Muscle of arm (tissue), 12 donors: Measurements from ENCODE around the gene AKT2. TPM values are rescaled to one million over a fixed set of nuclear protein-coding genes. Genes with fewer than 3 reads are reported as not detected.

Experiments used
- DNase-seq: peaks from one replicate; pipeline ENCODE4 v3.0.0-alpha.2; 2013
- polyA plus RNA-seq, 12 donors: library from polyadenylated mRNA; unstranded; fragments of 120-200 nt; gene quantifications; one replicate each; pipeline ENCODE4 v1.2.1, GENCODE V29; 2013; ENCODE audit not compliant: insufficient read length in 12 of 12

The AKT2 gene
- polyA plus RNA-seq, 12 donors, result 138 to 738 (median 184) TPM

DNA sequence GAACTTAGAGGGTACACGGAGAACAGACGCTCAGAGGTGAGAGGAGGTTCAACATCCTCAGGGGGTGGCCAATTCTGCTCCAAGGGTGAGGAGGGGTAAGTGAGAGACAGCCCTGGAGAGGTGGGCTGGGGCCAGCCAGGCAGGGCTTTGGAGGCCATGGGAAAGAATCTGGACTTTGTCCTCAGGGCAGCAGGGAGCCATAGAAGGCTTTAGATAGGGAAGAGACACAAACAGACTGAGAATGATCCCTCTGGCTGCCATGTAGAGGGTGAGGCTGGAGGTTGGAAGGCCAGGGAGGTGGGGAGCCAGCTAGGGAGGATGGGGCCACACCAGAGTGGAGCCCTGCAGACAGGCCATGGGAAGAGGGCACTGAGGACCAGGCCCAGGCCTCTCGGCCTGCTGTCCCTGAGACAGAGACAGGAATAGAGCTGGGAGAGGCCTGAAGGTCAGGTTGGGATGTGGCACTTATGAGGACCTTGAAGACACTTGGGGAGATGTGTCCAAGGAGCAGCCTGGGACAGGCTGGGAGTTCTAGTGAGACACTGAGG, 29.5 kb downstream of the AKT2 start:
- DNase-seq, result no peak

DNA sequence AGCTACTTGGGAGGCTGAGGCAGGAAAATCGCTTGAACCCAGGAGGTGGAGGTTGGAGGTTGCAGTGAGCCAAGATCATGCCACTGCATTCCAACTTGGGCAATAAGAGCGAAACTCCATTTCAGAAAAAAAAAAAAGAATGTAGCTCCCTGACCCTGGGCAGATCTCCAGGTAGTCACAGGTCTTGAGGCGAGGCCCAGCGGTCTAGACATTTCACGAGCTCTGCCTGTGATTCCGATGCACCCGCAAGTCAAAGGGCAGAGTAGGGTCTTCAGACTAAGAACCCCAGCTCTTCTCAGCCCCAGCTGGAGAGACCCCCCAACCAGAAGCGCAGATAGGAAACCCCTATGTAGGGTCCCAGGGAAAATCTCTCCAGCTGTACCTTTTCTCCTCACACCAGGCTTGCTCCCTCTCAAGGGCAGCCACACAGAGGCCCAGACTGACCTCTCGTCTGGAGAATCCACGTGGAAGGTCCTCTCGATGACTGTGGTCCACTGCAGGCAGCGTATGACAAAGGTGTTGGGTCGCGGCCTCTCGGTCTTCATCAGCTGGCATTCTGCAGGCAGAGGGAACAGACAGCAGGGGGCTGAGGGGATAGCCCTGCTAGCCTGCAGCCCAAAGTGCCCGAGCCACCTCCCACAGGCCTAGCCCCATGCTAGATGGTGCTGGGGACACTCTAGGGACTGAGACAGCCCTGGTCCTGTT, 30.3 kb downstream of the AKT2 start:
- DNase-seq, result no peak

DNA sequence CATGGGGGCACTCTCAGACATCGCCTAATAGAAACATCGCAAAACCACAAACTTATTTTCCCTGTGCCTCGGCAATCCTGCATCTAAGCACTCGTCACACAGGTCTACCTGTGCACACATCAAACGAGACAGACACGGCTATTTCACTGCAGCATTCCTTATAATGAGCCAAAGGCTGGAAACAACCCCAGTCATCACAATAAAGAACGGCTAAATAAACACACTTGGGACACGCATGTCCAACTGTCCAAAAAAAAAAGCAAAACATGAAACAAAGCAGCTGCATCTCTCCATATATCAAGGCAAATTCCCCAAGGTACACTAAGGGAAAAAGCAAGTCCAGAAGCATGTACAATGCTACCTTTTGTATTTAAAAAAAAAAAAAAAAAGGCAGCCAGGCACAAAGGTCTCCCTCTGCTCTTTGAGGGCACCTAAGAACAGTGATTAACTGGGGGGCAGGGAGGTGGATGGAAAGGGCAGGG, 31.5 kb downstream of the AKT2 start:
- DNase-seq, result no peak

DNA sequence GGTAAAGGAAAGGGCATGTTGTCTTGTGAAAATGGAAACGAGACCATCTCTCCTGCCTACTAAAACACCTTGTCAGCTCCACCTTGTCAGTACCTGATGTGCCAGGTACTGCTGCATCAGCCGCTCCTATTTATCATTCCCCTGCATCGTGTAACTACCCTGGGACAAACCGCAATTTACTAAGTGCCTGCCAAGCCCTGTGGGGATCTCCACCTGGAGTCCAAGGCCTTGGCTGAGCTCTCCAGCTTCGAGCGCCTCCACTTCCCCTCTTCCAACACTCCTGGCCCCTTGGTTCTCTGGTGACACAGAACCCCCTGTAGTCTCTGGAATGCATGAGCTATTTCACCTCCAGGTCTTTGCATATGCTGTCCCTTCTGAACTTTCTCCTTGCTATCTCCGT, 32.8 kb downstream of the AKT2 start:
- DNase-seq, result no peak

DNA sequence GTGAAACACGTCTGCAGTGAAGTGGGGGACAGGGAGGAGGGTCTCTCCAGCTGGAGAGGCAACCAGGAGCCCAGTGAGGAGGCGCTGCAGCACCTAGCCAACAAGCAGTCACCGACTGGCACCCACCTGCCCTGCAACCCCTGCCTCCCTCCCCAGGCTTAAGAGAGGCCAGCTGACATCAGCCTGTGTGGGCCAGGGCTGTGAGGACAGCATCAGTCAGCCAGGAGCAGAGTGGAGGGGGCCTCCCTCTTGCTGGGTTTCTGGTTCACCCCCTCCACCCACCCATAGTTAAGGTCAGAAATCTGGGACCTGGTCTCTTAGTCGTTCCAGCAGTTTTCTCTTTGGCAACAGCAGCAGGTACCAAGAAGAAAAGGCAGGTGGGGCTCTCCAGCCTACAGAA, 33.2 kb downstream of the AKT2 start:
- no peak for DNase-seq

DNA sequence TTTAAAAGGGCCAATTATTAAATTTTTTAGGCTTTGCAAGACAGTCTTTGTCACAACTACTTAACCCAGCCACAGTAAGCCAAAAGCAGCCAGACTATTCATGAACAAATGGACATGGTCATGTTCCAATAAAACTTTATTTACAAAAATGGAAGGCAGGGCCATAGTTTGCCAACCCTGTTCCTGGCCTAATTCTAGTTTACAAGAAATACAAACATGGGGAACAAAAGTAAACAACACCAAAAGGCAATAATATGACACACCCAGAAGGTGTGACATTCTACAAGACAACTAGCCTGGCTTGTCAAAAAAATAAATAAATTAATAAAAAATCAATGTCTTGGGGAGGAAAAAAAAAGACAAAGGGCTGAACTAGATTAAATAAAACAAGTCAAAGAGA, 33.9 kb downstream of the AKT2 start:
- no peak for DNase-seq

DNA sequence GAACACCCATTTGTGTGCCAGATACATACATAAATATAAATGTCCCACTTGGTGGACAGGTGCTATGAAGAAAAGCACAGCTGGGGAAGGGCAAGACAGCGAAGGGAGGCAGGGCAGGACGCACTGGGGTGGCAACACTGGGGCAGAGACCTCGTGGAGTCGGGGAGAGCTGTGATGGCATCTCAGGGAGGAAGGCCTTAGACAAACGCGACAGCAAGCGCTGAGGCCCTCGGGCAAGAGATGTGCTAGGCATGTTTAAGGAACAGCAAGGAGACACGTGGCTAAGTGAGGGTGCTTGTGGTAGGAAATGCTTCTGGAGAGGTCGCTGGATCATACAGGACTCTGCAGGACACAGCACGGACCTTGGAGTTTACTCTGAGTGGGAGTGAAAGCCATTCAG, 35.4 kb downstream of the AKT2 start:
- no peak for DNase-seq

DNA sequence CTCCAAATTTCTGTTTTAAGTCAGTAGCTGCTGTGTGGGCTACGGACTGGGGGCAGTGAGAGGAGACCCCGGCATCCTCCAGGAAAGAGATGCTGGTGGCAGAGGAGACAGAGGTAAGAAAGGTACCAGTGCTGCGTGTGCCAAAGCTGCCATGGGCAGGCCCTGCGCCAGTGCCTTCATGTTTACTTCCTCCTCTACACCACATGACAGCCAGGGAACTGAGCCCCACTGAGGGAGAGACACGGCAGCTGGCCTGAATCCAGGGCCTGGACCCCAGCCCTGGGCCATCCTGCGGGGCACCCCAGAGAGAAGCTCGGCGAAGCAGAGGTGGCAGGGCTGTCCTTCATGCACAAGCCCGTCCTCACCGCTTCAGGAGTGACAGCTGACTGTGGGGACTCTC, 35.9 kb downstream of the AKT2 start:
- DNase-seq, result no peak

DNA sequence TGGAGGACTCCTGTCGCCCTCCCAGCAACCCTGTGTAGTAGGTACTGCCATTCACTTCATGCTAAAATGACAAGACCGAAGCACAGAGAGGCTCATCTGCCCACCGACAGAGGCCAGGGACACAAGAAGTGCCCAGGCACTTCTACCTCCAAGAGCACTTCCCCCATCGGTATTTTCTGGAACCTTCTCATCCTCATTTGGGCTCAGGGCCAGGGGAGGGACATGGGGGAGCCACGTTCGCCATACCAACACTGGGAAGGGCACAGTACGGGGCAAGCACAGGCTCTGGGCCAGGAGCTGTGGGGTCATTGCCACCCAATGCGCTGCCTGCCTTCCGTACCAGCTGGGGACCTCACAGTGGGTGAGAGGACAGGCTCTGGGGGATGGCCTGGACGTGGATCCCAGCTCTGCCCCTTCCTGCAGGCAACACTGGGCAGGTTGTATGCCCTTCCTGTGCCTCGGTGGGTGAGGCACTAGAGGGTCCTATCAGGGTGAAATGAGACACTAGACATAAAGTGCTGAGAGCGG, 37.3 kb downstream of the AKT2 start:
- no peak for DNase-seq

DNA sequence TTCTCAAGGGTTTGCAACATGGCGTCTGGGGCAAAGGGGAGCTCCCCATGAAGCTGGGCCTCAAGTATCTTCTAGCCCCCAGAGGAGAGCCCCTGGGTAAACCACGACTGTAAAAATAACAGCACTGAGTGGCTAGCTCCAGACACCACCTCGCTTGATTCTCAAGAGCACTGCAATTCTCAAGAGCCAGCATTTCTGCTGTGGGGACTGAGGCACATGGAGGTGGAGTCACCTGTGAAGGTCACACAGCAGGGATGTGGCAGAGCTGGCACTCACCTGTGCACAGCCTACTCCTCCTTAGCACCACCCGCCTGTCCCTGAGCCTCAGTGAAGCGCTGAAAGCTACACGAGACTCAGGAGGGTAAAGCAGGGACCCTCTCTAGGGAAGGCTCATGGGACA, 38.0 kb downstream of the AKT2 start:
- no peak for DNase-seq

DNA sequence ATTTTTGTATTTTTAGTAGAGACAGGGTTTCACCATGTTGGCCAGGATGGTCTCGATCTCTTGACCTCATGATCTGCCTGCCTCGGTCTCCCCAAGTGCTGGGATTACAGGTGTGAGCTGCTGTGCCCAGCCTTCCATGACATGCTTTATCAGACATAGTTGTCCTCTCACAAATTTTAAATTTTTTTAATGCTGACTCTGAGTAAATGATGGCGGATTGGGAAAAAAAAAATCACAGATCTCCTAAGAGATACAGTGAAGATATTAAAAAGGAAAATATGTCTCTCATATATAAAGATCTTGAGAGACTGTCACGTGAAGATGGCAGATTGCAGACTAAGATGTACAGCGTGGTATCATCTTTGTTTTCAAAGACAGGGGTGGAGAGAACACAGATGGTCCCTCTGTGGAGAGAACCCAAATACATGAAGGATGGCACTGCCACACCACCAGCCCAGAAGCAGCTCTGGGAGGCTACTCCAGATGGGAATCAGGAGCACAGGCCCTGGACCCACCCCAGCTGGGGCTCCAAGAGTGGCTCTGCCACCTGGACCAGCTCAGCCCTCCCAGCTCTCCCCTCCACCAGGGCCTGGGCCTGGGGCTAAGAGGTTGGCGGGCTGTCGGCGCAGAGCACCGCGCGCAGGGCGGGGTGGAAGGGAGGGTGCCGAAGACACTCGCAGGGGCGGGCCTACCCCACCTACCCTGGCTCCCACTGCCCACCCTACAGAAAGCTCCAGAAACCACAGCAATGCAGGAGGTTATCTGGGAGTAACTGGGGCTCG, 38.7 kb downstream of the AKT2 start:
- DNase-seq, result no peak

DNA sequence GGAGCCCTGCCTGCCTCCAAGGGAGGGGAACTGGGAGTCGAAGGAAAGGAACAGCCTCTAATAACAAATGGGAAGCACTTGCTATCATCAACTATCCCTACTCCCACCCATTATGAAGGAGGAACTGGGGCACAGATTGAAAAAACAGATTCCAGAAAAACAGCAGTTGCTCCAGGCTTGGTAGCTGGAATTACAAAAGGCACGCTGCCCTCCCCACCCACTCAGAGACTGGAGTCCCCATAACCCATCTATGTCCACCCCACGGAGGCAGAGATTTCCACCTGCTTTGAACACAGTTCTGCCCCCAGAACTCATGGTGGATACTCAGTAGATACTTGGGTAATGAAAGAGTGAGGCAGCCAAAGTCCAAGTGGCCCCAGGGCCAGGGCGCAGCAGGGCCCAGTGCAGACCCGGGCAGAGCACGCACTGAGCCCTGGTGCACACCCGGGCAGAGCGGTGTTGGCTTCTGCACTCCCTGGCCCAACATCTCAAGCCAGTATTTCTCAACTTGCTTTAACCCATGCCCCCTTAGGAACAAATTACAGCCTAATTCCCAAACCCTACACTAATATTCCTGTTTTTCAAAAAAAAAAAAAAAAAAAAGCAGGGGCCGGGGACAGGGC, 39.5 kb downstream of the AKT2 start:
- DNase-seq, result no peak

DNA sequence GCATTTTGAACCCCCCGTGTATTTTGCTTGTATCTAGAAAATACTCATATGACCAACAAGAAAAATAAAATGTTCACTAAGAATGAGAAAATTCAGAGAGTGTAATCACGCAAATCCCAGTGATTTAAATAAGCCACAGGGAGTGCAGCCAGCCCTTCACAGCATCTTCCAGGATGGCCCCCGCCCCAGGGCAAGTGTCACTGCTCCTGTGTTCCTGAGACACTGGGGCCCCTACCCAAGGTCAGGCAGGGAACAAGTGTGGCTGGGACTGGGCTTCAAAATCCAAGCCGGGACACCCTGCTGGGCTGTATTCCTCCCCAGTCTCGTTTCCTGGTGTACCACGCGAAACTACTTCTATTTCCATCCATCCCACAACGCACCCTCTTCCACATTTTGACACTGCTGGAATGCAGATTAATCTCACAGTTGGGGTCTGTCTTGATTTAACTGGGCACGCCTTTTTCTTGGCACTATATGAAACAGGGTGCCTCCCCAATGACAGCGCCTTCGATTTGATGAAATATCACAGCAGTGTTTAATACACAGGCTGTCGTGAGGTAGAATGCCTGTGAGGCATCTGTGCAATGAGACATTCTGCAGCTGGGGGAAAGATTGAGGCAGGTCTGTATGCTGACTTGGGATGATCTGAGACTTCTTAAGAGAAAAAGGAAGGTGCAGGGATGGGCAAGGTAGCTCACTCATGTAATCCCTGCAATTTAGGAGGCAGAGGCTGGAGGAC, 40.4 kb downstream of the AKT2 start:
- no peak for DNase-seq

DNA sequence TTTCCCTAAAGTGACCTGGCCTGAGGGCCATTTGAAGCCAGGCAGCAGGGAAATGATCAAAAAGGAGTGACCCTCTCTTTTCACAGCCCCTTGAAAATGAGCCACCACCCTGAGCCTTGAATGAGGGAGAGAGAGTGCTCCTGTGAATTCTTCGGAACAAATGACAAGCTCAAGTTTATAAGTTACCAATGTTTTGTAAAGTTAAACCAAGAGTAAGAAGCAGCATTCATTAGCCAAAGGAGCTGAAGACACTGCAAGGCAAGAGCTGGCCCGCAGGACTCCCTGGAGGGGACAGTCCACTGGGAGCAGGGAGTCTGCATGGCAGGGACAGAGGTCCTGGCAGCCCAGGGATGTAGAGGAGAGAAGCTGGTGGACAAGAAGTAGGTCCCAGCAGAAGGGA, 42.0 kb downstream of the AKT2 start:
- no peak for DNase-seq

DNA sequence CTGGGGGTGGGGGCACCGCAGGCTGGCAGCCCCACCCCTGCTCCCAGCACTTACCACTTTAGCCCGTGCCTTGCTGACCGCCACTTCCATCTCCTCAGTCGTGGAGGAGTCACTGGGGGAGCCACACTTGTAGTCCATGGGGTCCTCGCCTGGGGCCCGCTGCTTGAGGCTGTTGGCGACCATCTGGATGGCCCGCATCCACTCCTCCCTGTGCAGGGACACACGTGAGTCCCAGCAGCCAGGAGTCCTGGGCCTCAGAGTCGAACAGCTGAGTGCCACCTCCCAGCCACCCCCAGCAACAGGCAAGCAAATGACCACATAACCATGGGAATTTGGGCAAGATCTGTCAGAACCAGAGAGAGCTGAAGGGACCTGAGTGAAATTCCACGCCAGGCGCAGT, 42.7 kb downstream of the AKT2 start:
- no peak for DNase-seq

DNA sequence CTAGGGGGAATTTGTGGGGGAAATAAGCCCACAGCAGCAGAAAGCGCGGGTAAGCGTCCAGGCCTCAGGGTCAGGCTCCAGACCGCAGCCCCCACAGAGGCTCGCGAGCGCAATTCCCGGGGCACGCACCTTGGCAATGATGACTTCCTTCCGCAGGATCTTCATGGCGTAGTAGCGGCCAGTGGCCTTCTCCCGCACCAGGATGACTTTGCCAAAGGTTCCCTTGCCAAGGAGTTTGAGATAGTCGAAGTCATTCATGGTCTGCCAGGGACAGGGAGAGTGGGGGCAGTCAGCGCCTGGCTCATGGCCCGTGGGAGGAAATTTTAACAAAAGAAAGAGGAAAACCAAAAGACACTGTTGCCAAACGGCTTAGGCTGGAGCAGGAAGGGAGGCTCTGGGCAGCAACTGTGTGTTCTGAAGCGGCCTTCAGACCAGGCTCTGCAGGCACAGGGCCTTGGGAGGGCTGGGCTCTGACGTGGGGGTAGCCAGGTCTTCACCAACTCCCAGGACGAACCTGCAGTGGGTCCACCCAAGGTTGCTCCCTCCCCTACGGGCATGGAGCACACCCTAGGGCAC, 43.2 kb downstream of the AKT2 start:
- peak; percentile 41 for DNase-seq

DNA sequence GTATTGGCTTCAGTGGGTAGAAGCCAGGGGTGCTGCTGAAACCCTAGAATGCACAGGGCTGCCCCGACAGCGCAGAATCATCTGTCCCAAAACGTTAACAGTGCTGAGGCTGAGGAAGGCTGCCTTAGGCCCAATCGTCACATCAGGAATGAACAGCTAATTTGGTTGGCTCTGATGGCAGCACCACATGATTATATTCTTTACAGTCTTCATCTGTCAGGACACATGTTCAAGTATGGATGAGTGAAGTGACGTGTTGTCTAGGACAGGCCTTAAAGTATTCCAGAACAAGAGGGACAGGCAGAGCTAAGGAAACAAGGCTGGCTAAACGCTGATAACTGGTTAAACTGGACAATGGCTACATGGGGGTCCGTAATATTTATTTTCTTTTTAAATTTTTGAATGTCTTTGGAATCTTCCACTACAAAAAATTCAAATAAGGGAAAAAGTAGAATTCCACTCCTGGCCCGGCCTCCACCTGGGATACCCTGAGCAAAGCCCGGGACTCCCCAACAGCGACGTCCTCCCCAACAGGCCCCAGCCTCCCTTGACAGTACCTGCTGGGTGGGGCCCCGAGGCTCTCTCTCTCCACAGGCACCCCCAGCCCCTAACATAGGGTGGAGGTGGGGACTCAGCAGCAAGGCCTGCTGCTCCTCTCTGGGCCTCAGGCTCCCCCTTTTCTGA, 43.9 kb downstream of the AKT2 start:
- DNase-seq, result no peak

DNA sequence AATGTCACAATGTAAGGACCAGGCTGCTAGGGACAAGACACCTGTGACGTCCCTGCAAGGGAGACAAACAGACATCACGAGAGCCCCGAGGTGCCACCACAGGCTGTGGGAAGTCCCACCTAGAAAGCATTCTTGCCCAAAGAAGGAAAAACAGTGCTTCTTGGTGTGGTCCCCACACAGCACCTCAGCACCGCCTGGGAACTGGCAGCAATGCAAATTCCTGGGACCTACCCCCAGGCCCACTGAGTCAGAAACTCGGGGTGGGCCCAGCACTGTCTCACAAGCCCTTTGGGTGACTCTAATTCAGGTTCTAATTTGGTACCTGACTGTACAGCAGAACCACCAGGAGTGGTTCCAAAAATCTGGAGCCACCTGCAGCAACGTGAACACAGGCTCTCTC, 44.8 kb downstream of the AKT2 start:
- no peak for DNase-seq

DNA sequence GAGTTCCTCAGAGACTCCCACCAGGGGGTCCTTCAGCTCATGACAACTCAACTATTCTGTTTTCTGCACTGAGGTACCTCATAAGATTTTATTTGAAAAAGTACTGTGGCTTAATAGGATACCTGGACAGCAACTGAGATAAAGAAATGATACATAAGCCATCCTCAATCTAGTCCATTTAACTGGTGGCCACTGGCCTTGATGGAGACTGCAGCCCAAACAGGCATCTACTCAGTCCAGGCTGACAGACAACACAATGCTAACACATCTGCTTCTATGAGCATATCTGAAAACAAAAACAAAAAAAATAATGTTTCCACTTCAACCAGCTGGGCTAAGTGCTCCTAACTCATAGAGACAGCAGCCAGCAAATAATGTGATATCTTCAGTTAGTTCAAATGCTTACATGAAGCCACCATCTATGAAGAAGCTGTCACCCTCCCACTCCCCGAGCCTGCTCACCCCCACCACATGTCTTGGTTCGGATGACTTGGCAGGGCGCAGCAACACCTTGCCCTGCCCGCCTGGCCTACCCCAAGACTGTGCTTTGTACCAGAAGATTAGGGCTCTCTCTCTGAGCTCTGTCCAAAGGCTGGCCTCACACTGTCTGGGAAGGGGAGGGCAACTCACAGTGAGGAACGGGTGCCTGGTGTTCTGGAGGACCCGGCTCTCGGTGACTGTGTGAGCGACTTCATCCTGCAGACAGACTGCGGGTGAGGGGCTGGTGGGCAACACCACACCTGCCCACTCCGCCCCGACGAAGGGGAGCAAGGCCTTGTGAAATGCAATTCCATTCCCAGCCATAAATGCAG, 45.5 kb downstream of the AKT2 start:
- no peak for DNase-seq

DNA sequence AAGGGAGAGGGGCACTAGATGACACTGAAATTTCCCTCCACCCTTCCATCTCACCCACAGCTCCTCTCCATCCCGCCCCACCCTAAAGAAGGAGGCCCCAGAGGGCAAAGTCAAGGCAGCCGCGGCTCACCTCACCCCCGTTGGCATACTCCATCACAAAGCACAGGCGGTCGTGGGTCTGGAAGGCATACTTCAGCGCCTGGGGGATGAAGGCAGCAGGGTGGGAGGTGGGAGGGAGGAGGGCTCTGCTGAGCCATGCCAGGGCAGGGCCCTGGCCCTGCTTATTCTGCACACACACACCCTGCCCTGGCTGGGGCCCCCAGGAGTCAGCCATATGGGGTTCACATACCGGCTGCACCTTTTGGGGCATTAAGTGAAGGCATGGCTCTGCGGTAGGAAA, 46.4 kb downstream of the AKT2 start:
- DNase-seq, result no peak
